ENCODE results near the gene SNX7.

The SNX7 gene

GRCh38 chr1:98696077-98696476 is 34.6 kb downstream of the SNX7 start:
- no peaks in the 10 kb centered on the region for H3K9me3 ChIP-seq (ENCODE audit: control insufficient read depth, low read length)
- no peak overlapping the region for H2BK120ac ChIP-seq (ENCODE audit: low read depth, low read length)
- DNase-seq: no peak
- H3K4ac ChIP-seq (ENCODE audit: low read depth in 1 of 2, low read length in 2 of 2): no peak overlapping the region
- no peak overlapping the region for H4K8ac ChIP-seq (ENCODE audit: low read length)
- H3K27me3 ChIP-seq (ENCODE audit: control insufficient read depth in 1 of 2, insufficient read depth in 1 of 2, low read length in 2 of 2): no peaks in the 10 kb centered on the region
- H2BK5ac ChIP-seq (ENCODE audit: low read depth, low read length, poor library complexity, severe bottlenecking): no peak overlapping the region
- no peak overlapping the region for H3K18ac ChIP-seq (ENCODE audit: low read depth in 1 of 2, low read length in 2 of 2)
- no peak overlapping the region for H3K9ac ChIP-seq (ENCODE audit: low read length)
- H4K91ac ChIP-seq (ENCODE audit: low read length): no peak overlapping the region
- H3K4me2 ChIP-seq (ENCODE audit: low read length, poor library complexity, severe bottlenecking): no peak overlapping the region
- no peak overlapping the region for H3K23ac ChIP-seq (ENCODE audit: low read length in 2 of 2)
- H3K79me1 ChIP-seq (replicated peaks; ENCODE audit: low read length, poor library complexity, severe bottlenecking): no peaks in the 10 kb centered on the region
- H2AK5ac ChIP-seq (ENCODE audit: low read length, severe bottlenecking): no peak overlapping the region
- no peak overlapping the region for H3K14ac ChIP-seq (ENCODE audit: low read length in 2 of 2)
- H2BK12ac ChIP-seq (ENCODE audit: low read length in 2 of 2): no peak overlapping the region
- H3K36me3 ChIP-seq (ENCODE audit: control insufficient read depth in 1 of 2, insufficient read depth in 2 of 2, low read depth in 1 of 2, low read length in 2 of 2): peaks cover 0 to 53% of the 10 kb centered on the region in 2 experiments
- no peak overlapping the region for H2BK15ac ChIP-seq (ENCODE audit: low read depth, poor library complexity, severe bottlenecking)
- no peaks in the 10 kb centered on the region for H3K4me1 ChIP-seq (ENCODE audit: control insufficient read depth, insufficient read depth, low read depth, low read length)
- H2AFZ ChIP-seq (ENCODE audit: low read depth, low read length): no peak overlapping the region
- no CpG with 5 or more reads among the region's 4 CpGs for WGBS
- no peak overlapping the region for H3K4me3 ChIP-seq (ENCODE audit: insufficient read depth in 1 of 2, low read depth in 1 of 2, low read length in 2 of 2)
- no peak overlapping the region for H3K27ac ChIP-seq (ENCODE audit: low read length, poor library complexity, severe bottlenecking)

- H4K8ac ChIP-seq (ENCODE audit: low read length): no peak overlapping the region
- no CpG with 5 or more reads among the region's 1 CpG for WGBS
- no peak overlapping the region for H2BK15ac ChIP-seq (ENCODE audit: low read depth, poor library complexity, severe bottlenecking)
These were observed 36.3 kb downstream of the SNX7 start for GRCh38 chr1:98697781-98698180.

GRCh38 chr1:98698625-98699024 is 37.1 kb downstream of the SNX7 start:
- no peak overlapping the region for H3K9ac ChIP-seq (ENCODE audit: low read length)
- no peak overlapping the region for H4K91ac ChIP-seq (ENCODE audit: low read length)
- no peak overlapping the region for H3K4ac ChIP-seq (ENCODE audit: low read depth in 1 of 2, low read length in 2 of 2)
- no peak overlapping the region for H3K18ac ChIP-seq (ENCODE audit: low read depth in 1 of 2, low read length in 2 of 2)
- no peak overlapping the region for H3K4me2 ChIP-seq (ENCODE audit: low read length, poor library complexity, severe bottlenecking)
- no peaks in the 10 kb centered on the region for H3K79me1 ChIP-seq (replicated peaks; ENCODE audit: low read length, poor library complexity, severe bottlenecking)
- H3K14ac ChIP-seq (ENCODE audit: low read length in 2 of 2): no peak overlapping the region
- no peak overlapping the region for H2BK12ac ChIP-seq (ENCODE audit: low read length in 2 of 2)
- 75% methylated on average over 1 of the region's 3 CpGs for WGBS
- no peak overlapping the region for H2AFZ ChIP-seq (ENCODE audit: low read depth, low read length)
- H2BK120ac ChIP-seq (ENCODE audit: low read depth, low read length): no peak overlapping the region
- no peaks in the 10 kb centered on the region for H3K4me1 ChIP-seq (ENCODE audit: control insufficient read depth, insufficient read depth, low read depth, low read length)
- H4K8ac ChIP-seq (ENCODE audit: low read length): no peak overlapping the region
- H2BK15ac ChIP-seq (ENCODE audit: low read depth, poor library complexity, severe bottlenecking): no peak overlapping the region
- no peak overlapping the region for H3K27ac ChIP-seq (ENCODE audit: low read length, poor library complexity, severe bottlenecking)
- H3K36me3 ChIP-seq (ENCODE audit: control insufficient read depth in 1 of 2, insufficient read depth in 2 of 2, low read depth in 1 of 2, low read length in 2 of 2): peaks cover 0 to 35% of the 10 kb centered on the region in 2 experiments
- no peak overlapping the region for H3K4me3 ChIP-seq (ENCODE audit: insufficient read depth in 1 of 2, low read depth in 1 of 2, low read length in 2 of 2)
- H3K9me3 ChIP-seq (ENCODE audit: control insufficient read depth, low read length): no peaks in the 10 kb centered on the region
- no peak overlapping the region for H2BK5ac ChIP-seq (ENCODE audit: low read depth, low read length, poor library complexity, severe bottlenecking)
- H3K23ac ChIP-seq (ENCODE audit: low read length in 2 of 2): no peak overlapping the region
- DNase-seq: no peak
- no peak overlapping the region for H2AK5ac ChIP-seq (ENCODE audit: low read length, severe bottlenecking)
- no peaks in the 10 kb centered on the region for H3K27me3 ChIP-seq (ENCODE audit: control insufficient read depth in 1 of 2, insufficient read depth in 1 of 2, low read length in 2 of 2)

More at GRCh38 chr1:98697781-98698180, 36.3 kb downstream of the SNX7 start:
- Histone ChIP-seq H3K27ac (ENCODE audit: low read length, poor library complexity, severe bottlenecking) (no peak overlapping the region), H4K91ac (ENCODE audit: low read length) (no peak overlapping the region), H3K4me2 (ENCODE audit: low read length, poor library complexity, severe bottlenecking) (no peak overlapping the region), H3K27me3 (ENCODE audit: control insufficient read depth in 1 of 2, insufficient read depth in 1 of 2, low read length in 2 of 2) (no peaks in the 10 kb centered on the region), H2BK120ac (ENCODE audit: low read depth, low read length) (no peak overlapping the region), H3K14ac (ENCODE audit: low read length in 2 of 2) (no peak overlapping the region), H2BK12ac (ENCODE audit: low read length in 2 of 2) (no peak overlapping the region), H3K36me3 (ENCODE audit: control insufficient read depth in 1 of 2, insufficient read depth in 2 of 2, low read depth in 1 of 2, low read length in 2 of 2) (peaks cover 0 to 42% of the 10 kb centered on the region in 2 experiments), H3K9ac (ENCODE audit: low read length) (no peak overlapping the region), H2BK5ac (ENCODE audit: low read depth, low read length, poor library complexity, severe bottlenecking) (no peak overlapping the region), H3K18ac (ENCODE audit: low read depth in 1 of 2, low read length in 2 of 2) (no peak overlapping the region), H3K23ac (ENCODE audit: low read length in 2 of 2) (no peak overlapping the region), H2AK5ac (ENCODE audit: low read length, severe bottlenecking) (no peak overlapping the region), H3K79me1 (replicated peaks; ENCODE audit: low read length, poor library complexity, severe bottlenecking) (no peaks in the 10 kb centered on the region), H3K4ac (ENCODE audit: low read depth in 1 of 2, low read length in 2 of 2) (no peak overlapping the region), H2AFZ (ENCODE audit: low read depth, low read length) (no peak overlapping the region), H3K4me1 (ENCODE audit: control insufficient read depth, insufficient read depth, low read depth, low read length) (no peaks in the 10 kb centered on the region), H3K9me3 (ENCODE audit: control insufficient read depth, low read length) (no peaks in the 10 kb centered on the region), H3K4me3 (ENCODE audit: insufficient read depth in 1 of 2, low read depth in 1 of 2, low read length in 2 of 2) (no peak overlapping the region)
- DNase-seq: no peak

GRCh38 chr1:98700228-98700627 is 38.7 kb downstream of the SNX7 start:
- H3K4me2 ChIP-seq (ENCODE audit: low read length, poor library complexity, severe bottlenecking): no peak overlapping the region

More at GRCh38 chr1:98700228-98700627, 38.7 kb downstream of the SNX7 start:
- no peak overlapping the region for H2AK5ac ChIP-seq (ENCODE audit: low read length, severe bottlenecking)
- H2BK120ac ChIP-seq (ENCODE audit: low read depth, low read length): no peak overlapping the region
- H2BK5ac ChIP-seq (ENCODE audit: low read depth, low read length, poor library complexity, severe bottlenecking): no peak overlapping the region
- H2BK12ac ChIP-seq (ENCODE audit: low read length in 2 of 2): no peak overlapping the region
- no peak overlapping the region for H3K14ac ChIP-seq (ENCODE audit: low read length in 2 of 2)
- no peaks in the 10 kb centered on the region for H3K27me3 ChIP-seq (ENCODE audit: control insufficient read depth in 1 of 2, insufficient read depth in 1 of 2, low read length in 2 of 2)
- no peak overlapping the region for H3K4ac ChIP-seq (ENCODE audit: low read depth in 1 of 2, low read length in 2 of 2)
- no peak overlapping the region for H2AFZ ChIP-seq (ENCODE audit: low read depth, low read length)
- H2BK15ac ChIP-seq (ENCODE audit: low read depth, poor library complexity, severe bottlenecking): no peak overlapping the region
- DNase-seq: no peak
- H3K23ac ChIP-seq (ENCODE audit: low read length in 2 of 2): no peak overlapping the region
- H3K4me1 ChIP-seq (ENCODE audit: control insufficient read depth, insufficient read depth, low read depth, low read length): no peaks in the 10 kb centered on the region
- no peak overlapping the region for H3K9ac ChIP-seq (ENCODE audit: low read length)
- no peak overlapping the region for H4K91ac ChIP-seq (ENCODE audit: low read length)
- H4K8ac ChIP-seq (ENCODE audit: low read length): no peak overlapping the region
- H3K9me3 ChIP-seq (ENCODE audit: control insufficient read depth, low read length): no peaks in the 10 kb centered on the region
- H3K18ac ChIP-seq (ENCODE audit: low read depth in 1 of 2, low read length in 2 of 2): no peak overlapping the region
- peaks cover 0 to 41% of the 10 kb centered on the region in 2 experiments for H3K36me3 ChIP-seq (ENCODE audit: control insufficient read depth in 1 of 2, insufficient read depth in 2 of 2, low read depth in 1 of 2, low read length in 2 of 2)
- no peaks in the 10 kb centered on the region for H3K79me1 ChIP-seq (replicated peaks; ENCODE audit: low read length, poor library complexity, severe bottlenecking)
- no peak overlapping the region for H3K4me3 ChIP-seq (ENCODE audit: insufficient read depth in 1 of 2, low read depth in 1 of 2, low read length in 2 of 2)
- H3K27ac ChIP-seq (ENCODE audit: low read length, poor library complexity, severe bottlenecking): no peak overlapping the region
